GM21526 (cell line): ENCODE results near the gene SMCO3.
"Not testable (repeated sequence)": the region's sequence is repeated elsewhere in the genome, so short reads cannot be mapped to it uniquely, and the experiment has no call there.

Experiments
- ATAC-seq: cut with Tn5 transposase; IDR thresholded peaks from one replicate; pipeline ENCODE4 v1.9.1; 2021; ENCODE audit warnings: moderate library complexity; ENCODE audit not compliant: unreplicated experiment, low FRiP score

The SMCO3 gene

DNA sequence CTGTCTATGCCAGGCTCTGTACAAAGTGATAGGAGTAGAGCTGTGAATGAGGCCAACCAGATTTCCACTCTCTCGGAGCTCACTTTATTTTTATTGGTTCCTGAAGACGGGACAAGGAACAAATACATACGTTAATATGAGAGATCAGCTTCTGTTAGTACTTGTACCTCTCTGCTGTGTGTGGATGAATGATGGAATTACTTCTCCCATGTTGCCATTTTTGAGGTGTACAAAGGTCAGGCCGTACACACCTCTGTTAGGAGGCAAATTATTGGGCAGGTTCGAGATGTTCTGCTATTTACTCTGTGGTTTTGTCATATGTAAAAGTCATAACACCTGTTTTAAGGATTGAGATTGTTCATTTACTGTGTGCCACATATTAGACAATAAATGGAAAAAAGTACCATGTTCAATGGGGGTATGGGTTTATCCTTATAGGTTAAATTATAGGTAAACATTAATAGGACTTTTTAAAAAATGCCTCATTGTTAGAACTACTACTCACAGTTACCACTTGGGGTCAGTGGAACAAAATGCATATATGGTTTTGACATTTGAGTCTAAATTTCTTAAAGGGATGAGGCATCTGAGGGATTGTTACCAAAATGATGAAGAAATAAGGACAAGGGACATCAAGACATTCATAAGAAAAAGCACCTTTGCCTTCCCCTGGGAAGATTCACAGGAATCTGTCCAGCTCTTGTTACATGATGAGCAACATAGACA, 37.6 kb downstream of the SMCO3 start:
- ATAC-seq = no peak

DNA sequence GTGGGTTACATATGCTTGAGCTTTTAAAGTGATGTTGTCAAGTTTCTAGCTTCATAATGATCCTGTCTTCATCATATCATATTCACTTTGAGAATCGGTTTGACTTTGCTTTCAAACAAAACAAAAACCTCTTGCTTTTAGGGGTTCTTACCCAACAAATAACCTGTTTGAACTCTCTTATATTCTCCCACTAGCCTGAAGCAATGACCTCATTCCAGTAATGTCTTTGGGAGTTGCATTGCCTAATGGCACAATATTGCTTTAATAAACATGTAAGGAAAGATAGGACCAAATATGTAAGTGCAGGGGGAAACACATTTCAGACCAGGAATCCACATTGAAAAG, 38.4 kb downstream of the SMCO3 start:
- ATAC-seq = no peak

DNA sequence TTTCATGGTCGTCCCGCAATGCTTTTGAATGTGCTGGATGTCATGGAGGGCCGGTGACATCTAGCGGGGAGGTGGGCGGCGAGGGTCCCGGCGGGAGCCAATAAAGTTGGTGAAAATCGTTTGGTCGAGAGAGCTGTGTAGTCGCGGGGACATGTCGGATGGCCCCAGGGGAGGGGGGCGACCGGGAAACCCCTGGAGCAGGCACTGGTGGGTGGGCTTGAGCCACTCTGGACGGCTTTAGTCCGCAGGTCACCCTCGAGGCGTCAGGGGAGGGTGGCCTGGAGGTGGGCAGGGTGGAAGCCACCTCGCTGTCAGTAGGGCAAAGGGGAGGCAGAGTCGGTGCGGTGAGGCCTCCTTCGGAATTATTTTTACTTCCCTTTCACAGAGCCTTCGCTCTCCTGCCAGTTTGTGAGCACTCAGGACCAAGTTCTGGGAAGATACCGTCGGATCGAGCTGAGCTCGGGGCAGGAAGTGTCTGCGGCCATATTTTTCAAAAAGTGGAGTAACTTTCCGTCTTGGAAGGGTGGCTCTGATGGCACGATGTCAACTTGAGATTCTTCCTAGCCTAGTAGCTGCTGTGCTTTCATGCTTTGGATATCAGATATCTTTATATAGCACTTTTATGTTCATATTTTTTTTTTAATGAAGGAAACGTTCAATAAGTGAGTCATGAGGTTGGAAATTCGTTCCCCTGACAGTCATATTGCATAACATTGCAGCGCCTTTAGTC, 38.9 kb downstream of the SMCO3 start:
- no peak for ATAC-seq

DNA sequence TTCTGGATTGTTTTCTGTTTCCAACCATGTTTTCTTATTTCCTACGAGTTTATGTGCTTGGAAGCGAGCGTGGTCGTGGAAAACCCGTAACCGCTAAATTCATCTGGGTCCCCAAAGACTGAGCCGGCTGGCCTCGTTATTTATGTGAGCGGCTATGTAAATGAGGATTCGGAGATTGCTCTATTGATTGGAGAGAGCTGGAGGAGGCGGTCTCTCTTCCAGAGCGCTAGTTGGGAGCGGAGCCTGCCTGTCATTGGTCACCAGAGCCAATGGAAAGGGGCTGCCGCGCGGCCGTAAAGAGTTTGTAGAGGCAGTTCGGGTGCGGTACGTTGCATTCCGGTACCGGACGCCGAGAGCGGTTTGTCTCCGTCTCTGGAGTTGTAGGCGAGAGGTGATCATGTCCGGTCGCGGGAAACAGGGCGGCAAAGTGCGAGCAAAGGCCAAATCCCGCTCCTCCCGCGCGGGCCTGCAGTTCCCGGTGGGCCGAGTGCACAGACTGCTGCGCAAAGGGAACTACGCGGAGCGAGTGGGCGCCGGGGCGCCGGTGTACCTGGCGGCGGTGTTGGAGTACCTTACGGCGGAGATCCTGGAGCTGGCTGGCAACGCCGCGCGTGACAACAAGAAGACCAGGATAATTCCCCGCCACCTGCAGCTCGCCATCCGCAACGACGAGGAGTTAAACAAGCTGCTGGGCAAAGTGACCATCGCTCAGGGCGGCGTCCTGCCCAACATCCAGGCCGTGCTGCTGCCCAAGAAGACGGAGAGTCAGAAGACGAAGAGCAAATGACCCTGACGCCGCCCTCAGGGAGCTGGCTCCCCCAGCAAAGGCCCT, 39.7 kb downstream of the SMCO3 start:
- ATAC-seq = peak; percentile 57

DNA sequence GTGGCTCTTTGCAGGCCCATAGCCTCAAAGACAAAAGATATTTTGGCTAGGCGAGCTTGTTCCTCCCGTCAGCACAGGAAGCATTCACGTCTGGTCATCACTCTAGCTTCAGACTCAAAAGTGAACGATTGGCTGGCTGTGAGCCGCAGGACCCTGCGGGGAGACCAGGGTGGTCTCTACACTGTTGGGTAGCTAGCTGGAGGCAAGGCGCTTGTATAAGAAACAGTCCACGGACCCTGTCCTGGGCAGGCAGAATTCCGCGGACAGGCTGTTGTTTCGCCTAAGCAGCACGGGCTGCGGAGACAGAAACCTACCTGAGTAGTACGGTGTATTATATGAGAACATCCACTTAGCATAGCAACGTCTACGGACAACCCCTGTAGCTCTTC, 40.3 kb downstream of the SMCO3 start:
- peak; percentile 23 for ATAC-seq

DNA sequence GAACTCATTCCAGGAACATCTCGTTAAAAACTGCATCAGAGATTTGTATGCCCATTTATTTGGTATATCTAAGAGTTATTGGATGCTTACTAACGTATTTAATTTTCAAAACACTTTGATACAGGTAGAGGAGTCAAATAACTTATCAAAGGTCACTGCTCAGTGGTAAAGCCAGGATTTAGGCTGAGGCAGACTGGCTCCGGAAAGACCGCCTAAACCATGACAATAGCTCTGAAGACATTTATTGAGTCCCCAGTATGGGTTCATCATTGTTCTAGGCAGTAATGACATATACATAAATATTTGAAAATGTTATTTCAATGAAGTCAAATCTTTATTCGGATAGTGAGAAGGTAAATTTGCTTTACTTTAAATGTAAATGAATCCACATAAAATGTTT, 41.0 kb downstream of the SMCO3 start:
- ATAC-seq = no peak

DNA sequence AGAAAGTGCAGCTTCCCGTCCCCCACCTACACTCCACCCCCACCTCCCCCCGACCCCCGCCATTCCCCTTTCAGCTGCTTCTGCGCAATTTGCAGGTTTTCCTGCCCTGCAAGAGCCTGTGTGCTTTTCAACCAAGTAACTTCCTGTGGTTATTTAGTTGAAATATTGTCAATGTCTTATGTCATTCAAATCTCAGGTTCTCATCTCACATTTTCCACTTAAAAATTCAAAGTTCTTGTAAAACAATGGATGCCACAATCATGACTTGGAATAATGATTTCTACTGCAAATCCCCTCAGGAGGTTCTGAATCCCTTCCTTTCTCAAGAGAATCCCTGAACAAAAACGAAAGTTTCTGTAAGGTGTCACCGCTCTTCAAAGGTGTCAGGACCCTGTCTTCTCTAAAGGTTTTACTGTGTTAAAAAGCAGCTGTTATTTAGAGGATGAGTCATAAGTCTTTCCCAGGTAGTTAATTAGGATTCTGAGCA, 42.3 kb downstream of the SMCO3 start:
- no peak for ATAC-seq

DNA sequence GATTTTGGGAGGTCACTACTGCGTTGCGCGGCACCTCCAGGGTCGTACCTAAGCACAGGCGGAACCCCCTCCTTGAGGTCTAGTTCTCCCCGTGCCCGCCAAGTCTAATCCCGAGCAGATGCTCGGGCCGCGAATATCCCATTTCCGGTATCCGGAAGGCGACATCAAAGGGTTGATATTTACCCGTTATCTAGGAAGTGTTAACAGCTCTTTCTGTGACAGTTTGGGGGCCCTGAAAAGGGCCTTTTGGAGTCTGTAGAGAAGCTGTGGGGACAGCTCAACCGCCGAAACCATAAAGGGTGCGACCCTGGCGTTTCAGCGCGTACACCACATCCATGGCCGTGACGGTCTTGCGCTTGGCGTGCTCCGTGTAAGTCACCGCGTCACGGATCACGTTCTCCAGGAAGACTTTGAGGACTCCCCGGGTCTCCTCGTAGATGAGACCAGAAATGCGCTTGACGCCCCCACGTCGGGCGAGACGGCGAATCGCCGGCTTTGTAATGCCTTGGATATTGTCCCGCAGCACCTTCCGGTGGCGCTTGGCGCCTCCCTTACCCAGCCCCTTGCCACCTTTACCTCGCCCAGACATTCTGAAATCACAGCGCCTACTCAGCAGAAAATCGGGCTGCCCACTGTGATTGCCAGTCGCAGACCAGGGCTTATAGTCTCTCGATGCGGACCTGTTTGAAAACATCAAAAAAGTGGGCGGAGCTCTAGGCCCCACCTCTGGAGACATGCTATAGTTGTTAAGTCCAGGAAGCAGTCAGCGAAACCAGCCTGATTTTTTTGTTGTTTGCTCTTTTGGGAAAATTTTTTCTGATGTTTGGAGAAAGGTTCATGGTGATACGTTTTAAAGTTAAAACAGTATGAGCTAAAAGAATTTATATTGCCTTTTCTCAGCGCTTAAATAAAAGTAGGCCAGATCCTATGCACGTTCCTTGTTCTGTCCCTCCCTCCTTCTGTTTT, 43.2 kb downstream of the SMCO3 start:
- ATAC-seq = peak; percentile 17

DNA sequence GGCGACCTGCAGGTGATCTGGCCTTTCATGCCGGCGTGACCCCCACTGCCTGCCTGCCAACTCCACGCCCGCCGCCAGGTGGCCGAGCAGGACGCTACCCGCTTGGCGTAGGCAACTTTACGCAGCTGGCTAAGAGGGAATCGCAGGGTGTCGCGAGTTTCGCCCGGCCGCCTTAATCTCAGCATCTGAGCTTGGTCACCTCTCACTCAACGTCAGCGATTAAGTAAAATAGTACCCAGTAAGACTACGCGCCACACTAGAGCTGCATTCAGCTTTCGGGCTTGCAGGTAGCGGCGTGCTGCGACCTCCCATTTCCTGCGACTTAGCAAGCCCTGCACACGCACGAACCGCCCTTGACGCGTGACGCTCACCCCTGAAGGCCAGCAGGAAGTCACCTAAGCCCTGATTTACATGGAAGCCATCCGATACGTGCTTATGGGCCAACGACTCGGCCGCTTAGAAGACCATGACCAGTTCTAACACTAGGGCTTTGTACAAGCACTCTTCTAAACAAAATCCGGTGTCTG, 44.0 kb downstream of the SMCO3 start:
- peak; percentile 33 for ATAC-seq

DNA sequence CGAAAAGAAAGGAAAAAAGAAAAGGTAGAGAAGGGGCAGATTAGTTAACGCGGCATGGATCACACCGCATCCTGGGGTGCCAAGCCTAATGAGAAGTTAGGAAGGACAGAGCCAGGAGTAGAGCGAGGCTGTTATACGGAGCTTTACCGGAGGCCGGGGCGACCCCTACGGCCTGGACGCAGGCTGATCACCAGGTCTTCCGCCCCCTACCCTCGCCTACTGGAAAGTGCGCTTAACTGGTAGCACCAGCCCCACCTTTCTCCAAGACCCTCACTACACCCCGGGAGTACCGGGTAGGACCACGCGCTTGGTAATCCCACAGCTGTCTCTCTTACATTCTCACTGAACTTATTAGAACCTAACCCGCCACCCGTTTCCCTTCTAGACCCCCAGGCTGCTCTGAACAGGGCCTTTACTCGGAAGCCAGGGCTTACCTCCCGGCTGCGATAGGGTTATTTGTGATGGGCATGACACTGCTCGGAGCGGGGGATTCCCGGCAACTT, 44.5 kb downstream of the SMCO3 start:
- ATAC-seq = no peak

DNA sequence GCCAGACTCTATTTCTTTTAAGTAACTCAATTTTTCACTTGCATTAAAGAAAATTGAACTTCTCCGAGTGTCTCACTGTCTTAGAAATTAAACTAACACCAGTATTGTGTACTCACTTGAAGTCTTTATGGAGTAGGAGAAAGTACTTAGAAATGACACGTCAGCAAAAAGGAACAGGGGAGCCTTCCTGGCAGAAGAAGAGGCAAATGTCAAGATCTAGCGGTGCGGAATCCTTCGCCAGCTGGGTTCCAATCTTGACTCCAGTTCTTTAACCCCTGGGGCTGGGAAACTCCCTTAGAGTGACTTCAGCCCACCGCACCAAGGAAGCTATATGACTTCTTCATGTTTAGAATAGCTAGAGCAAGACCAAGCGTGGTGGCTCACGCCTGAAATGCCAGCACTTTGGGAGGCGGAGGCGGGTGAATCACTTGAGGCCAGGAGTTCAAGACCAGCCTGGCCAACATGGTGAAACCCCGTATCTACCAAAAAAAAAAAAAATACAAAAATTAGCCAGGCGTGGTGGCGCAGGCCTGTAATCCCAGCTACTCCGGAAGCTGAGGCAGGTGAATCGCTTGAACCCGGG, 45.1 kb downstream of the SMCO3 start:
- ATAC-seq = no peak

DNA sequence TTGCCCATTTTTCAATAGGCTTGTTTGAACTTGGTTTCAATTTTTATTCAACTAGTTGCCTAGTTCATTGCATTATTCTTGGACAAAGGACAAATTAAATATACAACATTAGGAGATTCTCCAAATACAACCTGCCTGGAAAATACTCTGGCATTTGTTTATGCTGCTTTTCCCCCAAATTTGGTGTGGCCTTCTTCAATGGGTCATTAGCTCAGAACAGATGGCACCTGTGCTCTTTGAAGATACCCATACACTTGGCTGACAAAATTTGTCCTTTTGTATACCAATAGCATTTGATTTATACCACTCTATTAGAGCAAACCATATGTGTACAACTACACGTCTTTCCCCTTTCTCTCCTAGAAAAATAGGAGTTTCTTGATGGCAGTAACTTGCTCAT, 46.4 kb downstream of the SMCO3 start:
- no peak for ATAC-seq

DNA sequence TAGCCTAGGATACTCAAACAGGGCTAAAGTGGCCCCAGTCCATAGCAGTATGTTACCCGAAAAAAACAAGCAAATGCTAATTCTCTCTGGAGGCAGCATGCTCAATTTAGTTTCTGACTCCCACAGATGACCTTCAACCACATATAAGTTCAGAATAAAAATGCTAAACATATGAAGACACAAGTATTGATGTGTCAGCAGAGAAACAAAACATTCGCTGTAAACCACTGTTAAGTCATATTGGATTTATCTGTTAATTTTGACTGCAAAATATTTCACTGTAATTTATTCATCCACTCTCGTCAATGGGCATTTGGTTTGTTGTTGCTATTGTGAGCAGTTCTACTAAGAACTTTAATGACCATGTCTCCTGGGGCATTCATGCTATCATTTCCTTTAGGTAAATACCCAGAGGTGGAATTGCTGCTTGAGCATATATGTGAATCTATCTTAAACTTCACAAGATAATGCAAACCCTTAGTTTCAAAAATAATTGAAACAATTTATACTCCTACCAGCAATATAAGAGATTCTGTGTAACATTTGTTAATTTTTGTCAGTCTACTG, 47.2 kb downstream of the SMCO3 start:
- ATAC-seq = no peak

DNA sequence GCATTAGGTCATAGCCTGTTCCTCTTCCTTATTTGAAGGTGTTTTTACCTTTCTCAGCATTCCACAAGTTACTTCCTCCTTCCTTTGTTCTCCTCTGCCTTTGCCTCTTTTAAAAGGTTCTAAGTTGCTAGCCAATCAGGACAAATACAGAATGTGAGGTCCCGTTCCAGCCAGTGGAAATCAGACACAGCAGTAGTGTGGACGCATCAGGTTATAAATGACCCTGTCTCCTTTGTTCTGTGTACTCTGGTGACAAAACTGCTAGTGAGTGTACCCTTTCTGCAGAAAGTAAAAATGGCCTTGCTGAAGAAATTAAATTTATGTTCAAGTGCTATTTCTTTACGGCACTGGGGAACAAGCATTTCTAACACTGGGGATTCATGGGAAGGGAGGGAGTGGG, 48.0 kb downstream of the SMCO3 start:
- not testable (repeated sequence) for ATAC-seq

DNA sequence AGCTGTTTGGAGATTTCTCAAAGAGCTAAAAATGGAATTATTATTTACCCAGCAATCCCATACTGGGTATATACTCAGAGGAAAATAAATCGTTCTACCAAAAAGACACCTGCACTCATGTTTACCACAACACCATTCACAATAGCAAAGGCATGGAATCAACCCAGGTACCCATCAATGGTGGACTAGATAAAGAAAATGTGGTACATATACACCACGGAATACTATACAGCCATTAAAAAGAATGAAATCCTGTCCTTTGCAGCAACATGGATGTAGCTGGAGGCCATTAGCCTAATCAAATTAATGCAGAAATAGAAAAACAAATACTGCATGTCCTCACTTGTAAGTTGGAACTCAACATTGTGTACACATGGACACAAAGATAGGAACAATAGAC, 48.6 kb downstream of the SMCO3 start:
- no peak for ATAC-seq

DNA sequence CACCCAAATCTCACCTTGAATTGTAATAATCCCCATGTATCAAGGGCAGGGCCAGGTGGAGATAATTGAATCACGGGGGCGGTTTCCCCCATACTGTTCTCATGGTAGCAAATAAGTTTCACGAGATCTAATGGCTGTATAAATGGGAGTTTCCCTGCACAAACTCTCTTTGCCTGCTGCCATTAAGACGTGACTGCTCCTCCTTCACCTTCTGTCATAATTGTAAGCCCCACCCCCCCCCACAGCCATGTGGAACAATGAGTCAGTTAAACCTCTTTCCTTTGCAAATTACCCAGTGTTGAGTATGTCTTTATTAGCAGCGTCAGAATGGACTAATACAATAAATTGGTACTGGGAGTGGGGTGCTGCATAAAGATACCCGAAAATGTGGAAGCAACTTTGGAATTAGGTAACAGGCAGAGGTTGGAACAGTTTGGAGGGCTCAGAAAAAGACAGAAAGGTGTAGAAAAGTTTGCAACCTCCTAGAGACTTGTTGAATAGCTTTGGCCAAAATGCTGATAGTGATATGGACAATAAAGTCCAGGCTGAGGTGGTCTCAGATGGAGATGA, 54.2 kb downstream of the SMCO3 start:
- ATAC-seq = not testable (repeated sequence)

DNA sequence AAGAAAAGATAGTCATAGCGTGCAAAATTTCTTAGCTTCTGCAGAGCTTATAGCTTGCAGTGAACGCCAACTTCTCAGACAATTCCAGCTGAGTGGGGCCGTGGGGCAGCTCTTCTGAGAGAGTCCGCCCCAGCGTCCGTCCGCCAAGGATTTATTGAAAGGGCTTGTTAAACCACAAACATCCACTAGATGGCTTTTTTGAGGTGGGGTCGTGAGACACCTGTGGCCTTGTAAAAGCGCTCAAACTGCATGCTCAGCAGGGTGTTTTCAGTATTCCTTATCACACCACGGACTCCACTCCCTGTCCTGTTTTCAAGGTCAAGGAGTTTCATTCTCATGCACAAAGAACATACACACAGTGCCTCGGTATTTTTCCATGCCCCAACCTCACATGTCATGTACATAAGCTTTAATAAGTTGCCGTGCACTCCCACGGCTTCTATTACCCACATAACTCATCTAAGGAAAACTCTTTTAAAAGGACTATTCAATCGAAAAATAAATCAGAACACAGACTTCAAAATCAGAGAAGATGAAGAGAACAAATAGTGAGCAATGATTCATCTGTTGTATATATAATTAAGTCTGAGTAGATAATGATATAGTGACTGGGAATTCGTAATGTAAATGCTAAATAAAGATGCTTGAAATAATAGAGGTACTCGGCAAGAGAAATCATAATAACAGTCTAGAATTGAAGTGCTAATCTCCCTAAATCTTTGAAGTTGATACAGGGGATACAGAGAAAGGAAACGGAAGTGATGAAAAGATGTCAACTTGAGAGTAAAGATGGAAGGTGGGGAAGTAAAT, 57.4 kb downstream of the SMCO3 start:
- no peak for ATAC-seq
